Measurements from ENCODE around the gene NDUFS2. TPM values are rescaled to one million over a fixed set of nuclear protein-coding genes. Genes with fewer than 3 reads are reported as not detected.

Gene NDUFS2
- total RNA-seq, 3 donors from 2014 or later (not counting 1 experiment from before 2014, with no cell fraction given), result 74.7 to 88.8 (median 84.7) TPM

DNA sequence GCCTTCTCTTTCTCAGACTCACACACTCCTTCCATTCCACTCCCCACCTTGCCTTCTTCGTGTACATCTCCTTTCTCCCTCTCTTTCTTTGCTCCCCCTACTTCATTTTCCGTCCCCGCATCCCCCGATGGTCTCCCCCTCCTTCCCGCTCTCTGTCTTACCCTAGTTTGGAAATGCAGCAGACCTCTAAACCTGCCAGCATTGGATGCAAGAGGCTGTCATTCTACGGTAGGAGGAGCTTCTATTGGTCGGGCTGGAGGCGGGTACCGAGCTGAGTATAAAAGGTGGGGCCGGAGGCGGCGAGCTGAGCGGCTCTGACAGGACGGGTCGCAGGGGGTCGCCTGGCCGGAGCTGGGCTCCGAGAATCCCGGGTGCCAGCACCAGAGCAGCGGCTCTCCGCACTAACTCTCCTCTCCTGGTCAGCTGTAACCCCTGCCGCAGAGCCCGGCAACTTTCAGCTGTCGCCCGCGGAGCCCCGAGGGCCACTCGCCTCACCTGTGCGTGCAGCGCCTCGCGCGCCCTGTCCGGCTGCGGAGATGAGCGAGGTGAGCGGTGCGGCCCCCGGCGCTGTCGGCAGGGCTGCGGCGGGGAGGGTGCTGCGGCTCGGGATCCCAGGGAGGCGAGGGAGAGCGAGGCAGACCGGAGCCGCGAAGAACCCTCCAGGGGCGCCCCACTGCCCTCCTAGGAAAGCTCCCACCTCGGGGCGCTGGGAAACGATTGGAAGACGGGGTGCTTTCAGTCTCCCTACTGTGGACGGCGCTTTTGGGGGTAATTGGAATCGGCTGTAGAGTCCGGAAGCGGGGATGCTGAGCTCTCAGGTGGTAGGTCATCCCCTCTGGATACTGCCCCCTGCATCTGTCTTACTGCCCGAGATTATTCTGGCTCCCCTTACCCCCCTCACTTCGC, 56.5 kb downstream of the NDUFS2 start, which contains the start of gene PCP4L1:
Gene PCP4L1 (plus strand): TSS at position 307 of the 906 bp plus-strand sequence. CDS start 230 bp downstream, at position 537.
- ATAC-seq, result peak; percentile 52 to 85 (median 84)
- H3K27me3 Mint-ChIP-seq (ENCODE audit: low read depth in 2 of 2), result peaks cover 48 to 55% of the 10 kb centered on the region in 2 donors
- H3K27ac Mint-ChIP-seq, result no peak within 1 kb of the TSS
- peaks cover 13% of the 10 kb centered on the region for H3K4me1 ChIP-seq (ENCODE audit: control insufficient read depth, insufficient read depth, low read length)
- H3K4me3 Mint-ChIP-seq, result peak within 1 kb of the TSS; percentile 80
- H3K9me3 Mint-ChIP-seq, result peaks cover 0 to 10% of the 10 kb centered on the region in 2 donors
- H3K4me3 ChIP-seq (ENCODE audit: low read length), result peak within 1 kb of the TSS; percentile 21
- H3K36me3 Mint-ChIP-seq, result peaks cover 17% of the 10 kb centered on the region
- peaks cover 12 to 15% of the 10 kb centered on the region in 2 donors for H3K4me1 Mint-ChIP-seq
- TF ChIP-seq, protein P1, sequence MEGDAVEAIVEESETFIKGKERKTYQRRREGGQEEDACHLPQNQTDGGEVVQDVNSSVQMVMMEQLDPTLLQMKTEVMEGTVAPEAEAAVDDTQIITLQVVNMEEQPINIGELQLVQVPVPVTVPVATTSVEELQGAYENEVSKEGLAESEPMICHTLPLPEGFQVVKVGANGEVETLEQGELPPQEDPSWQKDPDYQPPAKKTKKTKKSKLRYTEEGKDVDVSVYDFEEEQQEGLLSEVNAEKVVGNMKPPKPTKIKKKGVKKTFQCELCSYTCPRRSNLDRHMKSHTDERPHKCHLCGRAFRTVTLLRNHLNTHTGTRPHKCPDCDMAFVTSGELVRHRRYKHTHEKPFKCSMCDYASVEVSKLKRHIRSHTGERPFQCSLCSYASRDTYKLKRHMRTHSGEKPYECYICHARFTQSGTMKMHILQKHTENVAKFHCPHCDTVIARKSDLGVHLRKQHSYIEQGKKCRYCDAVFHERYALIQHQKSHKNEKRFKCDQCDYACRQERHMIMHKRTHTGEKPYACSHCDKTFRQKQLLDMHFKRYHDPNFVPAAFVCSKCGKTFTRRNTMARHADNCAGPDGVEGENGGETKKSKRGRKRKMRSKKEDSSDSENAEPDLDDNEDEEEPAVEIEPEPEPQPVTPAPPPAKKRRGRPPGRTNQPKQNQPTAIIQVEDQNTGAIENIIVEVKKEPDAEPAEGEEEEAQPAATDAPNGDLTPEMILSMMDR (IDR thresholded peaks at IDR 0.05), result no peak
- no peak within 1 kb of the TSS for H3K27ac ChIP-seq (ENCODE audit: low read length)
- peaks cover 13% of the 10 kb centered on the region for H3K9me3 ChIP-seq (ENCODE audit: control insufficient read depth, insufficient read depth, low read length)
- H3K27me3 ChIP-seq (ENCODE audit: control insufficient read depth, insufficient read depth, low read length), result peaks cover 21% of the 10 kb centered on the region
- intact Hi-C loops (cut with micrococcal nuclease), result no loop called here
- WGBS (ENCODE audit: insufficient coverage), result 6% methylated on average over 62 of the region's 62 CpGs
- H3K36me3 ChIP-seq (ENCODE audit: control insufficient read depth, insufficient read depth, low read length), result no peaks in the 10 kb centered on the region
- peak in 1 of 2 donors; percentile 46 for DNase-seq

DNA sequence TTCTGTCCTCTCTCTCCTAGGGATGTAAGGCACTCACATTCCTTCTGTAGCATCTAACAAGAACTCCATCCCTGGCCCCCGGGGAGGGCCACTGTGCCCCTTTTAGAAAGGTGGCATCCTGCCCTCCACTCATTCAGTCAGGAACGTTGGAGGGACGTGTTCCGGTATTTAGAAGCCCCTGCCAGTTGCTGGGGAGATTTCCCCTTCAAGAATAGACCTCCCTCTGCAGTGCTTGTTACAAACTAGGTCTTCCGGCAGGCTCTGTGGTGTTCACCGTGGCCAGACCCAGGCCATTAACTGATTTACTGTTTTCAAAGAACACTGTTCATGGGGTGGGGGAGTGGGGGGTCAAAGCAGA, 57.2 kb downstream of the NDUFS2 start:
- no peak overlapping the region for H3K4me3 ChIP-seq (ENCODE audit: low read length)
- WGBS (ENCODE audit: insufficient coverage), result 55% methylated on average over 6 of the region's 6 CpGs
- no peak for DNase-seq

DNA sequence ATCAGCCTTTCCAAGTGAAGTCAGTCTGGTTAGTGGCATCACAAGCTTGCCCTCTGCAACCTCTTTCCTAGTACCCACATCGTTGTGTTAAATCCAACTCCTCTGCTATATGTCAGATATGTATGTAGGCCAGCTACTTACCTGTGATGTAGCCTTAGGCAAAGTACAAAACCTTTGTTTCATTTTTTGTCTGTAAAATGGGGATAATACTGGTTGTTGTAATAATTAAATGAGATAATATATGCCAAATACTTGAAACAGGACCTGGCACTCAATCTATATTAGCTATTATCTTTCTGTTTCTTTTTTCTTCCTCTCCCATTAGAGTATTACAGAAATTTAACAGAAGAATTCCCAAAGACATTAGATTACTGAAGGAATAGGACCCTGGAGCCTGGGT, 57.6 kb downstream of the NDUFS2 start:
- H3K27ac ChIP-seq (ENCODE audit: low read length), result no peak overlapping the region
- peaks cover 12 to 15% of the 10 kb centered on the region in 2 donors for H3K4me1 Mint-ChIP-seq
- DNase-seq, result no peak
- no peaks in the 10 kb centered on the region for H3K36me3 ChIP-seq (ENCODE audit: control insufficient read depth, insufficient read depth, low read length)
- peaks cover 17% of the 10 kb centered on the region for H3K36me3 Mint-ChIP-seq
- peaks cover 13% of the 10 kb centered on the region for H3K9me3 ChIP-seq (ENCODE audit: control insufficient read depth, insufficient read depth, low read length)
- intact Hi-C loops (cut with micrococcal nuclease), result no loop called here
- TF ChIP-seq, protein P1 (IDR thresholded peaks at IDR 0.05), result no peak
- H3K4me1 ChIP-seq (ENCODE audit: control insufficient read depth, insufficient read depth, low read length), result peaks cover 13% of the 10 kb centered on the region
- peaks cover 21% of the 10 kb centered on the region for H3K27me3 ChIP-seq (ENCODE audit: control insufficient read depth, insufficient read depth, low read length)
- no peak for ATAC-seq
- peaks cover 48 to 55% of the 10 kb centered on the region in 2 donors for H3K27me3 Mint-ChIP-seq (ENCODE audit: low read depth in 2 of 2)
- WGBS (ENCODE audit: insufficient coverage), result no CpG with 5 or more reads among the region's 1 CpG
- no peak overlapping the region for H3K4me3 ChIP-seq (ENCODE audit: low read length)
- peak overlapping the region; percentile 77 for H3K4me3 Mint-ChIP-seq
- peaks cover 0 to 10% of the 10 kb centered on the region in 2 donors for H3K9me3 Mint-ChIP-seq
- H3K27ac Mint-ChIP-seq, result no peak overlapping the region

More for the DNA sequence above, 57.2 kb downstream of the NDUFS2 start:
- H3K4me1 Mint-ChIP-seq, result peaks cover 12 to 15% of the 10 kb centered on the region in 2 donors
- Histone ChIP-seq H3K9me3 (ENCODE audit: control insufficient read depth, insufficient read depth, low read length) (peaks cover 13% of the 10 kb centered on the region), H3K36me3 (ENCODE audit: control insufficient read depth, insufficient read depth, low read length) (no peaks in the 10 kb centered on the region), H3K4me1 (ENCODE audit: control insufficient read depth, insufficient read depth, low read length) (peaks cover 13% of the 10 kb centered on the region), H3K27me3 (ENCODE audit: control insufficient read depth, insufficient read depth, low read length) (peaks cover 21% of the 10 kb centered on the region), H3K27ac (ENCODE audit: low read length) (no peak overlapping the region)
- no peak overlapping the region for H3K27ac Mint-ChIP-seq
- peaks cover 0 to 10% of the 10 kb centered on the region in 2 donors for H3K9me3 Mint-ChIP-seq
- ATAC-seq, result no peak
- TF ChIP-seq, protein P1 (IDR thresholded peaks at IDR 0.05), result no peak
- intact Hi-C loops (cut with micrococcal nuclease), result no loop called here
- peak overlapping the region; percentile 77 for H3K4me3 Mint-ChIP-seq
- H3K27me3 Mint-ChIP-seq (ENCODE audit: low read depth in 2 of 2), result peaks cover 48 to 55% of the 10 kb centered on the region in 2 donors
- H3K36me3 Mint-ChIP-seq, result peaks cover 17% of the 10 kb centered on the region
